HG03354 (cell line): ENCODE measurements around the gene SNAP47.
"Not testable (repeated sequence)": the region's sequence is repeated elsewhere in the genome, so short reads cannot be mapped to it uniquely, and the experiment has no call there.

Source experiments
- ATAC-seq: cut with Tn5 transposase; IDR thresholded peaks from one replicate; pipeline ENCODE4 v1.9.1; 2021; ENCODE audit warnings: mild to moderate bottlenecking; ENCODE audit not compliant: unreplicated experiment, poor library complexity, severe bottlenecking

SNAP47 gene

GRCh38 chr1:227734856-227735538 lies at the start of gene SNAP47, which contains the start of gene JMJD4:
TSS of gene SNAP47 (plus strand) at chr1:227735435. CDS start at chr1:227747737, 12,302 bp downstream.
TSS of gene JMJD4 (minus strand) at chr1:227735302. CDS start at chr1:227735273, 29 bp downstream.
- ATAC-seq = peak; percentile 93

- ATAC-seq = no peak
Measured at GRCh38 chr1:227685807-227686206, 49.4 kb upstream of the SNAP47 start.

- ATAC-seq = no peak
Measured at GRCh38 chr1:227697321-227697864, 37.8 kb upstream of the SNAP47 start.

- not testable (repeated sequence) for ATAC-seq
Measured at GRCh38 chr1:227701631-227702030, 33.6 kb upstream of the SNAP47 start.

- ATAC-seq = no peak
Measured at GRCh38 chr1:227707846-227708245, 27.4 kb upstream of the SNAP47 start.

- no peak for ATAC-seq
Measured at GRCh38 chr1:227709451-227709850, 25.8 kb upstream of the SNAP47 start.

GRCh38 chr1:227710474-227710873 lies 24.8 kb upstream of the SNAP47 start:
- ATAC-seq = not testable (repeated sequence)

GRCh38 chr1:227712648-227713047 lies 22.6 kb upstream of the SNAP47 start:
- no peak for ATAC-seq

GRCh38 chr1:227718932-227719331 lies 16.3 kb upstream of the SNAP47 start:
- ATAC-seq = no peak

GRCh38 chr1:227723474-227723873 lies 11.8 kb upstream of the SNAP47 start:
- no peak for ATAC-seq

- no peak for ATAC-seq
Measured at GRCh38 chr1:227725046-227725445, 10.2 kb upstream of the SNAP47 start.

GRCh38 chr1:227726318-227726717 lies 8.9 kb upstream of the SNAP47 start:
- ATAC-seq = no peak

- no peak for ATAC-seq
Measured at GRCh38 chr1:227726924-227727599, 8.2 kb upstream of the SNAP47 start.

- peak; percentile 35 for ATAC-seq
Measured at GRCh38 chr1:227728059-227728891, 7.0 kb upstream of the SNAP47 start.

GRCh38 chr1:227728892-227729143 lies 6.4 kb upstream of the SNAP47 start:
- ATAC-seq = no peak

- no peak for ATAC-seq
Measured at GRCh38 chr1:227729144-227729880, 5.9 kb upstream of the SNAP47 start.

- peak; percentile 32 for ATAC-seq
Measured at GRCh38 chr1:227729881-227730629, 5.2 kb upstream of the SNAP47 start.

- no peak for ATAC-seq
Measured at GRCh38 chr1:227730630-227731151, 4.5 kb upstream of the SNAP47 start.

- no peak for ATAC-seq
Measured at GRCh38 chr1:227731241-227731677, 4.0 kb upstream of the SNAP47 start.
